Activated T-cell treated with anti-CD3 and anti-CD28 coated beads, Interleukin-2, amount 50 U/mL, for 24 hours (primary cell): ENCODE results near the gene GPR63.

ENCODE experiments used
- DNase-seq: peaks from one replicate; pipeline ENCODE4 v3.0.0-alpha.2; 2020
- H3K27ac Mint-ChIP-seq: 2 replicates; pipeline ENCODE4 v1.8.0; 2020; ENCODE audit warnings: mild to moderate bottlenecking, mixed read lengths
- H3K27me3 Mint-ChIP-seq: 2 replicates; pipeline ENCODE4 v1.8.0; 2020; ENCODE audit warnings: mixed read lengths
- H3K36me3 Mint-ChIP-seq: 2 replicates; pipeline ENCODE4 v1.8.0; 2020; ENCODE audit warnings: low read depth, mixed read lengths
- H3K4me1 Mint-ChIP-seq: 2 replicates; pipeline ENCODE4 v1.8.0; 2020; ENCODE audit warnings: low read depth, mixed read lengths
- H3K4me3 Mint-ChIP-seq: 2 replicates; pipeline ENCODE4 v1.8.0; 2020; ENCODE audit warnings: mild to moderate bottlenecking, moderate library complexity, mixed read lengths
- H3K9me3 Mint-ChIP-seq: 2 replicates; pipeline ENCODE4 v1.8.0; 2020; ENCODE audit warnings: mixed read lengths

The GPR63 gene

DNA sequence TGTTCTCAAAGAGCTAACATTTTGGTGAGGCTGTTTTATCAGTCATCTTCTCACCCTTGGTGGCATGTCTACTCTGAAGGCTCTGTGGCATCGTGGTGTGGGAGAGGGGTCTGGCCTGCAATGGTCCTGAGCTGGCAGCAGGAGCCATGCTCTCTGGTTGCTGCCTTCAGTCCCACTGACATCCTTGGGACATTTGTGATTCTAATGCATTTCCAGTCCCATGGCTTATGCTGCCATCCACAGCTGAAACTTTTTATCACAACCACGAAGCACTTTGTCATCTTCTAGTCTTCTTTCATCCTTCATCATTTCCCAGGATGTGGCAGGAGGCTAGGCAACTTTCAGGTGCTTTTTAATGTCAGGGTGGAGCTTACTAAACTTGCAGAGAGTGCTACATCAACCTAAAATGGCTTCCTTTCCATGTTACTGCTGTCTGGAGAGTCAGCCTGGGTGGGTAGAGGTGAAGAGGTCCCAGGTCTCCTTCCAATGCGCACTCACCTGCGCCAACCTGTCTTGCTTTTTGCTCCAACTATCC, 77.1 kb downstream of the GPR63 start:
- Mint-ChIP-seq H3K27ac (no peak overlapping the region), H3K27me3 (peaks cover 15% of the 10 kb centered on the region), H3K36me3 (no peaks in the 10 kb centered on the region), H3K9me3 (no peaks in the 10 kb centered on the region), H3K4me3 (no peak overlapping the region), H3K4me1 (peaks cover 1% of the 10 kb centered on the region)
- DNase-seq, result no peak

DNA sequence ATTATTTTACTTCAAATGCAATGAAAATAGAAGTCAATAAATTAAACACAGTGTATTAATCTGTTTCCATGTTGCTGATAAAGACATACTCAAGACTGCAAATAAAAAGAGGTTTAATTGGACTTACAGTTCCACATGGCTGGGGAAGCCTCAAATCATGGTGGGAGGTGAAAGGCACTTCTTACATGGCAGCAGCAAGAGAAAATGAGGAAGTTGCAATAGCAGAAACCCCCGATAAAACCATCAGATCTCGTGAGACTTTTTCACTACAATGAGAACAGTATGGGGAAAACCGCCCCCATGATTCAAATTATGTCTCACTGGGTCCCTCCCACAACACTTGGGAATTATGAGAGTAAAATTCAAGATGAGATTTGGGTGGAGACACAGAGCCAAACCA, 82.2 kb downstream of the GPR63 start:
- Mint-ChIP-seq H3K27ac (no peak overlapping the region), H3K4me1 (no peaks in the 10 kb centered on the region), H3K36me3 (no peaks in the 10 kb centered on the region), H3K27me3 (peaks cover 26% of the 10 kb centered on the region), H3K4me3 (no peak overlapping the region), H3K9me3 (no peaks in the 10 kb centered on the region)
- DNase-seq, result no peak

DNA sequence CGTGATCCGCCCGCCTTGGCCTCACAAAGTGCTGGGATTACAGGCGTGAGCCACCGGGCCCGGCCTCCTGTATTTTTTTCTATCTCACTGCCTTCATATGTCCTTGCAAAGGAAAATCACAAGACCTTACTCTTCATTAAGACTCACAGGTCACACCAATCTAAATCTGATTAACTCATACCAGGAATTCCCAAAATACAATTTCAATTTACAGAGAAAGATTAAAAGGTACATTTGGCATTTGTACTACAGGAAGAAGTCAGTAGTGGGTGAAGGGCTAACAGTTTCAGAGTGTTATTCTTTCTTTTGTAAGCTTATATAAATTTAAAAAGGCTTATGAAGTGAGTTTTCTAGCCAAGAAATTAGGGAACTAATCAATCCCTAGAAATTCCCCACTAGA, 87.4 kb downstream of the GPR63 start:
- peaks cover 15% of the 10 kb centered on the region for H3K27me3 Mint-ChIP-seq
- no peaks in the 10 kb centered on the region for H3K4me1 Mint-ChIP-seq
- no peaks in the 10 kb centered on the region for H3K36me3 Mint-ChIP-seq
- H3K9me3 Mint-ChIP-seq, result no peaks in the 10 kb centered on the region
- no peak overlapping the region for H3K4me3 Mint-ChIP-seq
- DNase-seq, result no peak
- no peak overlapping the region for H3K27ac Mint-ChIP-seq
